NCI-H1930 (cell line): ENCODE data around the gene SLC9A5.

ENCODE experiments used
- DNase-seq, 2 experiments: peaks; one replicate each; lab custom pipeline; 2025; lab: John Stamatoyannopoulos, UW

Gene SLC9A5

DNA sequence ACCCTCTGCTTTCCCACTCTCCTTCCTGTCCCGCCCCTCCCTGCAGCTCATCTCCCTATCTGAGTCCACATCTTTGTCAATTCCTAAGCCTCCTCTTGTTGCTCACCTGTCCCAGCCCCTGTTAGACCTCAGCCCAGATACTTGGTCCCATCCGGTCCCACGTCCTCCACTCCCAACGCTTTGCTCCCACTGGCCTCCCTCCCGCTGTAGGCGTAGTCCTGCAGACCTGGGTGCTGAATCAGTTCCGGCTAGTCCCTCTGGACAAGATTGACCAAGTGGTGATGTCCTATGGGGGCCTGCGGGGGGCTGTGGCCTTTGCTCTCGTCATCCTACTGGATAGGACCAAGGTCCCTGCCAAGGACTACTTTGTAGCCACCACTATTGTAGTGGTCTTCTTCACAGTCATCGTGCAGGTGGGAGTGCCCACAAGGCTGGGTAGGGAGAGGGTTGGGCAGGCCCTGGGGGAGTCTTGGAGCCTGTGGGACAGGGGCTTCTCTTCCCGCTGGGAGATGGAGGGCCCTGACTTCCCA, 8.0 kb downstream of the SLC9A5 start:
- no peak for DNase-seq

DNA sequence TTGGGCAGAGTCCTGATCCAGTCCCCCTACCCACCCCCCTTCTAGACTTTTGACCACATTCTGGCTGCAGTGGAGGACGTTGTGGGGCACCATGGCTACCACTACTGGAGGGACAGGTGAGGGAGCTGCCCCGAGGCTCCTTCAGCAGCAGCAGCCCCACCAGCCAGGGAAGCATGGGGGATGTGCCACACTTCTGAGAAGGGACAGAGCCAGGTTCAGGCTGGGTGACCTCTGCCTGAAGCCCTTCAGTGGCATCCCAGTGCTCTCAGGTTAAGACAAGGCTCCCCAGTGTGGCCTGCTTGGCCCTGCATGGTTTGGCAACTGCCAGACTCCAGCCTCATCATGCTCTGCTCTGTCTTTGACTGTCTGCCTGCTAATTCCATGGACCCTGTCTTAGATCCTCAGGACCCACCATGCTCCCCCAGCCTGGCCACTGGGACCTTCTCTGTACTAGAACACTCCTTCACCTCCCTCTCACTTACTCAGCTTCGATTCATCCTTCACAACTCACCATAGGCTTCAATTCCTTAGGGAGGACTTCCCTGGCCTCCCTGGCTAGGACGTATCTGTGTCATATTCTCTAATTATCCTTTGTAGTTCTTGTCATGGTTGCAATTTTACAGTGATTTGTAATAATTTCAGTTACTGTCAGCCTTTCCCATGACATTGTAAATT, 8.8 kb downstream of the SLC9A5 start:
- no peak for DNase-seq

GRCh38 chr16:67258161-67258835, 9.5 kb downstream of the SLC9A5 start:
- no peak for DNase-seq

GRCh38 chr16:67259705-67260104, 10.9 kb downstream of the SLC9A5 start:
- no peak for DNase-seq

GRCh38 chr16:67260426-67261063, 11.8 kb downstream of the SLC9A5 start:
- peak in 1 of 2 experiments; percentile 5 for DNase-seq

DNA sequence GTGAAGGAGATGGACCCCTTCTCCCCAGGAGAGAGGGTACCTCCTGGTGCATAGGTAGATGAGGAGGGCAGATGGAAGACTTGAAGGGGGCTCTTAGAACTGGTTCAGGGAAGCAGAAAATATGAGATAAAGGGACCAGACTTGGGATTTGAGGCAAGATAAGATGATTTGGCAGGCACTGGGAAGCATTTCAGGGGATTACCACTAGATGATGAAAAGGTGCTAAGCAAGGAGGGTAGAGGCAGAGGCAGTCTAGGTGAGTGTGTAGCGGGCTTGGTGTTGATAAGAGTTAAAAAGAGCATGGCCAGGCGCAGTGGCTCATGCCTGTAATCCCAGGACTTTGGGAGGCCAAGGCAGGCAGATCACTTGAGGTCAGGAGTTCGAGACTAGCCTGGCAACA, 14.4 kb downstream of the SLC9A5 start:
- no peak for DNase-seq

- no peak for DNase-seq
Observed at GRCh38 chr16:67264277-67264676, 15.5 kb downstream of the SLC9A5 start.

DNA sequence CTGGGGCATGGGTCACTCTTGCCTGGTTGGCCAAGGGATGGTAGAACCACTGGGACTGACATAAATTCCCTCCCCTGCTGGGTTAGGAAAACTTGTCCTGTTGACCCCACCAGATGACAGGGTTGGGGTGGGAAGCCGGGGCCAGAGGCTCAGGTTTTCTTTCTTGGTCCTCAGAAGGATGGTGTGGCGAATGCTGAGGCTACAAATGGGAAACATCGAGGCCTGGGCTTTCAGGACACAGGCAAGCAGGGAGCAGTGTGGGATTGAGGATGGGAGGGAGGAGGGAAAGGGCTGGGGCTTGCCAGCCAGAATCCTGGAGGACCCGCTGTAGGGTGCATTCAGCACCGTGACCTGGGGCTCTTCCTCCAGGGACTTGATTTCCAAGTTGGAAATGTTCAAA, 16.1 kb downstream of the SLC9A5 start:
- DNase-seq: no peak

GRCh38 chr16:67265834-67266233, 17.1 kb downstream of the SLC9A5 start:
- no peak for DNase-seq

GRCh38 chr16:67268136-67268579, 19.4 kb downstream of the SLC9A5 start:
- no peak for DNase-seq

DNA sequence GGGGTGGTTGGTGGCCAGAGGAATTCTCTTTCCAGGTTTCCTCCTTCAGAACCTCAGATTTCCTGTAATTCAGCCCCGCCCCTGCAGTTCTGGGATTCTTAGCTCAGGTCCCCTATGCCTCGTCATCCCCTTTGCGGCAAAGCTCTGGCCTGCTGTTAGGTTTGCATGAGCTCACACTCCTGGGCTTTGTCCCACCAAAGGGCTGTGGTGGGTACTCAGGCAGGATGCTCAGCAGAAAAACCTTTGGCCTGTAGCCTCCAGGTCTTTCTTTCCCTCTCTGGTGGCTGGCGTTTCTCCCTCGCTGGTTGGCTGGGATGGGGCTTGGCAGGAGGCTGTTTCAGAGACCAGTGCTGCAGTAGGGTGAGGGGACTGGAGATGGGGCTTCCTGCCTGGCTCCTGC, 21.0 kb downstream of the SLC9A5 start:
- DNase-seq: no peak

DNA sequence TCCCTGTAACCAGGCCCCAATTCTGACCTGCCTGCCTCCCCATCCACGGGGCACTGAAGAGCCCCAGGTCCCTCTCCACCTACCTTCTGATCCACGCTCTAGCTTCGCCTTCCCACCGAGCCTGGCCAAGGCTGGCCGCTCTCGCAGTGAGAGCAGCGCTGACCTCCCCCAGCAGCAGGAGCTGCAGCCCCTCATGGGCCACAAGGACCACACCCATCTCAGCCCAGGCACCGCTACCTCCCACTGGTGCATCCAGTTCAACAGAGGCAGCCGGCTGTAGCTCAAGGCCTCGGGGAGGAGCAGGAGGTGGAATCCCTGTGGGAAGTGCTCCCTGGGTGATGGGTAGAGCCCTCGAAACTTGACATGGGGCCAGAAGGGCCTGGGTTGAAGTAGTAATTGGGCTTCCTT, 22.2 kb downstream of the SLC9A5 start:
- no peak for DNase-seq

DNA sequence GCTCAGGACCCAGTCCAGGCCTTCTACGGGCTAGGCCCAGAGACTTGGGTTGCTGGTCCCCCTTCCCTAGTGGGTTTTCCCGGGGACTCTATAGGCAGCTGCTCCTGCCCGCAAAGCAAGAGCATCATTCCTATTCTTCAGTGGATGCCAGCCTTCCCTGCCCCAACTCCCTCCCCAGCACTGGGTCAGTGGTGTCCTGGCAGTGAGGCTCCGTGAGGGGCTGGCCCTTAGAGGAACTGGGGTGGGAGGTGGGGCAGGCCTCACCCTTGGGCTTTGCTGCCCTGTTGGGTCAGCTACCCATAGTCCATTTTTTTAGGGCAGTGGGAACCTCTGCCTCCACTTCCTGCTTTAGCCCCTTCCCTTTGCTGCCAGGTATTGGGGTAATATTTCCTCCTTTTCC, 22.7 kb downstream of the SLC9A5 start:
- no peak for DNase-seq

DNA sequence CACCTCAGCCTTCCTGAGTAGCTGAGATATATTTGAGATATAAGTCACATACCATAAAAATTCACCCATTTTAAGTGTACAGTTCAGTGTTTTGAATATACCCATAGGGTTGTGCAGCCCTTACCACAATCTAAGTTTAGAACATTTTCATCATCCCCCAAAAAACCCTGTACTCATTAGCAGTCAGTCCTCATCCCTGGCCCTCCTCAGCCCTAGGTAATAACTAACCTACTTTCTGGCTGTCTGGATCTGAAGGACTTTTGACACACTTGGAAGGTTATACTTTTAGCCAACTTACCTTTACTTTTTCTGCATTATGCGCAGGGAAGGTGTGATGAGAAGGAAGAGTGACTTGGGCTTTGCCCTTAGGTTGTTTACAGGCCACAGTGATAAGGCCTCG, 26.5 kb downstream of the SLC9A5 start:
- no peak for DNase-seq

GRCh38 chr16:67277294-67277998, 28.7 kb downstream of the SLC9A5 start:
- no peak for DNase-seq

- peak in 1 of 2 experiments; percentile 11 for DNase-seq
Observed at GRCh38 chr16:67277999-67278772, 29.4 kb downstream of the SLC9A5 start.

GRCh38 chr16:67278773-67279295, 30.1 kb downstream of the SLC9A5 start:
- DNase-seq: no peak

DNA sequence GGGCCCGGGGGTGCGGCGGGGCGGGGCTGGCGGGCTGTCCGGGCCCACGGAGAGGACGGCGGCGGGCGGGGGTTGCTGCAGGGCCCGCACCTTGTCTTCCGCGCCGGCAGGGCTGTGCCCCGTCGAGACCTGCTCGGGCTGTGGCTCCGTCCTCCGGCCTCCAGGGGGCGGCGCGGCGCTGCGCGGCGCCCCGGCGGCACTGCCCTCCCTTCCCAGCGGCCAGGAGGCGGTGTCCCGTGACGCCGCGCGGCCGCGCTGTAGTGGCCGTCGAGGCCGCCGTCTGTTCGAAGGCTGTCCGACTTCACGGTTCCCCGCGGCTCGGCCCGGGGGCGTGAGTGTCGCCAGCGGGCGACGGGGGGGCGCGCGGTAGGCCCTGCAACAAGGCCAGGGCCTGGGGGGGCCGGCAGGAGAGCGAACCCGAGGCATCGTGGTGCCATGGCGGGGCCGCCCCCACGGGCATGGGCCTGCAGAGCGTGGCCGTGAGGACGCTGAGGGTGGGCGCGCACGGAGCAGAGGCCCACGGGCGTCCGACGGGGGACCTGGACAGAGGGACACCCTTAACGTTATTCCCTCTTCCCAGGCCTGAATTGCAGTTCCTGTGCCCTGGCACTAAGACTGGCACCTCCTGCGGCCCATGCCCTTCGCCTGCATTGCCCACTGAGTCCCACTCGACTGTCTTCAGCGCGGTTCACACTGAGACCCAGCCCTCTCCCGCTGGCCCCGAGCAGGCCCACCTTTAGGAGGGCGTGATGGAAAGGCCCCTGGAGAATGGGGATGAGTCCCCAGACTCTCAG, 30.7 kb downstream of the SLC9A5 start, which contains the start of gene PLEKHG4:
TSS of gene PLEKHG4 (plus strand) at position 237 of the 794 bp plus-strand sequence. CDS start at position 750, 513 bp downstream.
- DNase-seq: peak; percentile 49 to 74

GRCh38 chr16:67280090-67281015, 31.6 kb downstream of the SLC9A5 start:
- no peak for DNase-seq
